Glomerular visceral epithelial cell (primary cell): Measurements from ENCODE around the gene MEX3C.

Experiments used
- DNase-seq: peaks from one replicate; pipeline ENCODE4 v3.0.0-alpha.2; 2016; ENCODE audit errors: extremely low spot score

MEX3C gene

GRCh38 chr18:51191128-51191717, 6.3 kb downstream of the MEX3C start:
- DNase-seq, result no peak

GRCh38 chr18:51190000-51190399, 7.5 kb downstream of the MEX3C start:
- DNase-seq, result no peak

- no peak for DNase-seq
These were observed 9.3 kb downstream of the MEX3C start for GRCh38 chr18:51188024-51188701.

- peak; percentile 3 for DNase-seq
These were observed 12.4 kb downstream of the MEX3C start for GRCh38 chr18:51185075-51185474.

- no peak for DNase-seq
These were observed 13.4 kb downstream of the MEX3C start for GRCh38 chr18:51184091-51184457.

GRCh38 chr18:51183372-51184090, 13.9 kb downstream of the MEX3C start:
- DNase-seq, result no peak

GRCh38 chr18:51182824-51183223, 14.7 kb downstream of the MEX3C start:
- DNase-seq, result no peak

- DNase-seq, result no peak
These were observed 25.7 kb downstream of the MEX3C start for GRCh38 chr18:51171625-51172259.

GRCh38 chr18:51171223-51171622, 26.3 kb downstream of the MEX3C start:
- DNase-seq, result no peak

GRCh38 chr18:51170664-51171063, 26.8 kb downstream of the MEX3C start:
- DNase-seq, result no peak

- DNase-seq, result no peak
These were observed 27.8 kb downstream of the MEX3C start for GRCh38 chr18:51169731-51170130.

- no peak for DNase-seq
These were observed 28.4 kb downstream of the MEX3C start for GRCh38 chr18:51168960-51169662.

GRCh38 chr18:51168026-51168742, 29.3 kb downstream of the MEX3C start:
- DNase-seq, result no peak

GRCh38 chr18:51165296-51165695, 32.2 kb downstream of the MEX3C start:
- no peak for DNase-seq

- no peak for DNase-seq
These were observed 32.7 kb downstream of the MEX3C start for GRCh38 chr18:51164761-51165281.

- no peak for DNase-seq
These were observed 33.1 kb downstream of the MEX3C start for GRCh38 chr18:51164342-51164741.

- DNase-seq, result no peak
These were observed 33.9 kb downstream of the MEX3C start for GRCh38 chr18:51163543-51163942.

- DNase-seq, result no peak
These were observed 34.9 kb downstream of the MEX3C start for GRCh38 chr18:51162617-51163016.

GRCh38 chr18:51160646-51161045, 36.8 kb downstream of the MEX3C start:
- DNase-seq, result no peak

- no peak for DNase-seq
These were observed 40.3 kb downstream of the MEX3C start for GRCh38 chr18:51157215-51157614.

GRCh38 chr18:51154431-51155063, 42.9 kb downstream of the MEX3C start:
- DNase-seq, result no peak
